Epithelial cell of esophagus (primary cell): Measurements from ENCODE around the gene DEGS1.

Experiments used
- DNase-seq: peaks from one replicate; pipeline ENCODE4 v3.0.0; 2010; ENCODE audit warnings: low read depth
- H3K4me3 ChIP-seq: 2 replicates; pipeline ENCODE4 v1.5.1; 2011; ENCODE audit warnings: mild to moderate bottlenecking, low read length, control low read depth
- TF ChIP-seq, protein P1 (sequence below): IDR thresholded peaks from 2 replicates; pipeline ENCODE4 v1.5.1; 2011; ENCODE audit warnings: low read depth, mild to moderate bottlenecking, low read length, control low read depth, inconsistent platforms; ENCODE audit not compliant: insufficient read depth; ENCODE audit errors: missing control alignments

DEGS1 gene

DNA sequence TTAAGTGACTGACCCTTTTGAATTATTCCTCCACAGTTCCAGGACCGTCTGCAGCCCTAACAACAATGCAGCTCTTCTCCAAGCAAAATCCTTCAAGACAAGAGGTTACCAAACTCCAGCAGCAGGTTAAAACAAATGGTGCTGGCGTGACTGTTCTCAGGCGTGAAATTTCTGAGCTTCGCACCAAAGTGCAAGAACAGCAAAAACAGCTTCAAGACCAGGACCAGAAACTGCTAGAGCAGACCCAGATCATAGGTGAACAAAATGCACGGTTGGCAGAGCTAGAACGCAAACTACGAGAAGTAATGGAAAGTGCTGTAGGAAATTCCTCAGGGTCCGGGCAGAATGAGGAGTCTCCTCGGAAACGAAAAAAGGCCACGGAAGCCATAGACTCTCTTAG, 25.7 kb upstream of the DEGS1 start:
- no peak overlapping the region for H3K4me3 ChIP-seq
- TF ChIP-seq, protein P1, sequence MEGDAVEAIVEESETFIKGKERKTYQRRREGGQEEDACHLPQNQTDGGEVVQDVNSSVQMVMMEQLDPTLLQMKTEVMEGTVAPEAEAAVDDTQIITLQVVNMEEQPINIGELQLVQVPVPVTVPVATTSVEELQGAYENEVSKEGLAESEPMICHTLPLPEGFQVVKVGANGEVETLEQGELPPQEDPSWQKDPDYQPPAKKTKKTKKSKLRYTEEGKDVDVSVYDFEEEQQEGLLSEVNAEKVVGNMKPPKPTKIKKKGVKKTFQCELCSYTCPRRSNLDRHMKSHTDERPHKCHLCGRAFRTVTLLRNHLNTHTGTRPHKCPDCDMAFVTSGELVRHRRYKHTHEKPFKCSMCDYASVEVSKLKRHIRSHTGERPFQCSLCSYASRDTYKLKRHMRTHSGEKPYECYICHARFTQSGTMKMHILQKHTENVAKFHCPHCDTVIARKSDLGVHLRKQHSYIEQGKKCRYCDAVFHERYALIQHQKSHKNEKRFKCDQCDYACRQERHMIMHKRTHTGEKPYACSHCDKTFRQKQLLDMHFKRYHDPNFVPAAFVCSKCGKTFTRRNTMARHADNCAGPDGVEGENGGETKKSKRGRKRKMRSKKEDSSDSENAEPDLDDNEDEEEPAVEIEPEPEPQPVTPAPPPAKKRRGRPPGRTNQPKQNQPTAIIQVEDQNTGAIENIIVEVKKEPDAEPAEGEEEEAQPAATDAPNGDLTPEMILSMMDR = no peak
- no peak for DNase-seq

DNA sequence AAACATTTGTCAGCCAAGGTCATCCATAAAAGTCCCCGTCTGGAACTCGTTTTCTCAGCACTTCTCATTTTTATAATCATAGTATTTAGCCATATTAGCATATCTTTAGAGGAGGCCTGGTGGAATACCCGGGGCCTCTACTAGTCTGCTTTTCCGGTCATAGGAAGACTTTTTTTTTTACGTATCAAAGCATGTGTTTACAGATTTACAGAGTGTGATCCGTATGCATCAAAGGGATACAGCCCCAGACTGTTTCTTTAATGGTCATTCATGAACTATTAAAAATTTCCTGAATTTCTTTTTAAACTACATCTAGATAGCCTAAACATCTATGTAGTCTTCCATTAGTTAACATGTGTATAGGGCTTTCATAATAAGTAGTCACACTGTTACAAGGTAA, 23.5 kb upstream of the DEGS1 start:
- no peak overlapping the region for H3K4me3 ChIP-seq
- TF ChIP-seq, protein P1 = no peak
- no peak for DNase-seq

DNA sequence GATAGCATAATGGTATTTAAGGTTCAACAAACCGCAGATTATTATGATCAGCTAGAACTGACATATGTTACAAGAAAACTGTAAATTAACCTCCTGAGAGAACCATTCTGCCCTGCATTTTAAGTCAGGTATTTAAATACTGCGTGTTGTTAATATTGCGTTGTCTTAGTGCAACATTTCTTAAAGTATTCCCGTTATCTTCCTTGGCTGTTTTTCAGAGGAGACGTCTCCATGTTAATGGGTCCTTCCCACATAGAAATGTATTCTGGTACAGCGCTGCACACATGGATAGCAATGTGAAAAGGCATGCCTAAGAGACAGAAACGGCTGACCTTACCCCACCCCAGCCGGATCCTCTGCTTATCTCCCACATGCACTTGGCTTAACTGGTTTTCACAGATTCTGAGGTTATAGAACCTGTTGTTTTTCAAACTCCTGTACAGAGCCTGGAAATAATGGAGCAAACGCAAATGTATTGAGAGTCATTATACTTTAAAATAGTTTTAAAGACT, 22.8 kb upstream of the DEGS1 start:
- DNase-seq = no peak
- no peak overlapping the region for H3K4me3 ChIP-seq
- TF ChIP-seq, protein P1 = no peak

DNA sequence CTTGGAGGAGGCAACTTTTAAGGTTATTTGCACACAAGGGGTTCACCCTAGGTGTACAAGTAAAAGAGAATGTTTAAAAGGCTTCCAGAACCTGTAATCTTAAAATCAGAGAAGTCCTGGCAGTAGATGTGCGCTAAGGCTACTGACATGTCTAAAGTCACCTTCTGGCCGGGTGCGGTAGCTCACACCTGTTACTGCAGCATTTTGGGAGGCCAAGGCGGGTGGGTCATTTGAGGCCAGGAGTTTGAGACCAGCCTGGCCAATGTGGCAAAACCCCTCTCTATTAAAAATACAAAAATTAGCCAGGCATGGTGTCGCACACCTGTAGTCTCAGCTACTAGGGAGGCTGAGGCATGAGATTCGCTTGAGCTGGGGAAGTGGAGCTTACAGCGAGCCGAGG, 20.3 kb upstream of the DEGS1 start:
- no peak for DNase-seq
- H3K4me3 ChIP-seq = no peak overlapping the region
- TF ChIP-seq, protein P1 = no peak

DNA sequence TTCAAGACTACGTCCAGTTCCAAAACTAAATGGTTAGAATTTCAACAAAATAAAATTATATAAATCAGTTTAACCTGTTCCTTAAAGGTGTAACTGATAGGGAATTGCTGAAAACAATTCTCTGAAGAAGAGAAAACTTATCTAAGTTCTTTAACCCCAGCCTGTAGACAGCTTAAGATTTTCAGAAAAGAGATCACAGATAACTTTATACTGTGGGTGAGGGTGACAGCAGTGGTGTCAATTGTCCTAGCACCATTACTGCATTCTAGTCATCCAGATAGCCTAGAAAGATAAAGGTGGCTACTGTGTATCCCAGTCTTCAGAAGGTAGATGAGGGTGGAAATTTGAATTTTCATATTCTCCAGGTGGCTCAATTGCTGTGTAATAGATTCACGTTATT, 19.7 kb upstream of the DEGS1 start:
- H3K4me3 ChIP-seq = no peak overlapping the region
- DNase-seq = no peak
- TF ChIP-seq, protein P1 = no peak

DNA sequence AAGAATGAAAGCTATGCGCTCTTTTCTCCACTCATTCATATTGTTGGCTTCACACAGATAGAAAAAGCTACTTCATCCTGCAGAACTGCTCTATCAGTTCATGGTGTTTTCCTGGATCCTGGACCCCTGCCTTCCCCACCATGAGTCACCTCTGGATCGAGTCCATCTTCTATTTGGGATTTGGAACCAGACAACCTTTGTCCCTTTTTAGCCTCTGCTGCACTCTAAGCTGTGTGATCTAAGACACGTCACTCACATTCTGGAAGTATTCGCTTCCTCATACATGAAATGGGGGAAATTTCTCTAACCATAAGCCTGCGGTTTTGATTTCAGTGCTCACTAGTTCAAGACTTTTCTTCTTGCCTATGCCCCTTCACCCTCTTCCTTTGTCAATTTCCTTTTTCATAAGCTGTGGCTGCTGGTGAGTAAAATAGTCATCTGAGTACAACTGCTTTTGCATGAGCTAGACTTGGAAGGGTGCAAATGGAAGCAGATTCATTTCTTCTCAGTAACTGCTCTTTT, 14.1 kb upstream of the DEGS1 start:
- TF ChIP-seq, protein P1 = no peak
- H3K4me3 ChIP-seq = no peak overlapping the region
- peak; percentile 24 for DNase-seq

DNA sequence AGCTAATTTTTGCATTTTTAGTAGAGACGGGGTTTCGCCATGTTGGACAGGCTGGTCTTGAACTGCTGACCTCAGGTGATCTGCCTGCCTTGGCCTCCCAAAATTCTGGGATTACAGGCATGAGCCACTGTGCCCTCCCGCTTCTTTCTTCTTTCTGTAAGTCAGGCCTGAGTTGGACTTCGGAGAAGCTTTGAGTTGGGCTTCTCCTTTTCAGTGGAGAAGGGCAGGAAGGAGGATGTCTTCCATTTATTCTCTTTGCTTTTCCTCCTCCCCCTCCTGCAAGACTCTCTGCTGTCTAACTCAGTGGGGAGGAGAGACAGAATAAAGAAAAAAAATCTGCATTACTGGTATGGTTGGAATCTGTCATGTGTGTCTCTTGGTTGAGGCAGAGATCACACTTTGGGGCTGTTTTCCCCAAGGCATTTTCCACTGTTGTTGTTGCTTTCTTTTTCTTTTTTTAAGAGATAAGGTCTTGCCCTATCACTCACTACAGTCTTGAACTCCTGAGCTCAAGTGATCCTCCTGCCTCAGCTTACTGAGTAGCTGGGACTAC, 13.2 kb upstream of the DEGS1 start:
- DNase-seq = no peak
- TF ChIP-seq, protein P1 = no peak
- no peak overlapping the region for H3K4me3 ChIP-seq
